ENCODE results near the gene LRRC7.

The LRRC7 gene

GRCh38 chr1:70134148-70134547 lies 566.4 kb downstream of the LRRC7 start:
- TF ChIP-seq NFIC (IDR thresholded peaks at IDR 0.05) (no peak), TAF1 (IDR thresholded peaks at IDR 0.05; ENCODE audit: low read depth) (no peak), CEBPB (IDR thresholded peaks at IDR 0.05) (no peak), YY1 (IDR thresholded peaks at IDR 0.05; ENCODE audit: low read depth) (no peak)

- no peak for TF ChIP-seq FOXM1 (IDR thresholded peaks at IDR 0.05; ENCODE audit: borderline replicate concordance, low read depth)
- no peak for TF ChIP-seq TAF1 (IDR thresholded peaks at IDR 0.05; ENCODE audit: low read depth)
- TF ChIP-seq TCF12 (IDR thresholded peaks at IDR 0.05; ENCODE audit: low read depth) = no peak
- no peak for TF ChIP-seq ZBTB7A (IDR thresholded peaks at IDR 0.05; ENCODE audit: low read depth)
- TF ChIP-seq CREB1 (IDR thresholded peaks at IDR 0.05; ENCODE audit: low read depth) = no peak
- TF ChIP-seq TEAD4 (IDR thresholded peaks at IDR 0.05) = no peak
- TF ChIP-seq USF1 (IDR thresholded peaks at IDR 0.05) = no peak
- TF ChIP-seq RAD21 (IDR thresholded peaks at IDR 0.05; ENCODE audit: low read depth) = no peak
- TF ChIP-seq NFIC (IDR thresholded peaks at IDR 0.05) = no peak
- TF ChIP-seq YY1 (IDR thresholded peaks at IDR 0.05; ENCODE audit: low read depth) = no peak
- TF ChIP-seq CEBPB (IDR thresholded peaks at IDR 0.05) = no peak
- TF ChIP-seq EP300 (IDR thresholded peaks at IDR 0.05; ENCODE audit: borderline replicate concordance) = no peak
- TF ChIP-seq REST (IDR thresholded peaks at IDR 0.05; ENCODE audit: low read depth) = no peak
- no peak for TF ChIP-seq MAX (IDR thresholded peaks at IDR 0.05)
- TF ChIP-seq EGR1 (IDR thresholded peaks at IDR 0.05) = no peak
Measured at GRCh38 chr1:70140343-70140742, 572.6 kb downstream of the LRRC7 start.

- TF ChIP-seq EGR1 (IDR thresholded peaks at IDR 0.05) (no peak), NFIC (IDR thresholded peaks at IDR 0.05) (no peak), TCF12 (IDR thresholded peaks at IDR 0.05; ENCODE audit: low read depth) (no peak), RAD21 (IDR thresholded peaks at IDR 0.05; ENCODE audit: low read depth) (no peak), CEBPB (IDR thresholded peaks at IDR 0.05) (no peak), REST (IDR thresholded peaks at IDR 0.05; ENCODE audit: low read depth) (no peak), TAF1 (IDR thresholded peaks at IDR 0.05; ENCODE audit: low read depth) (no peak), MAX (IDR thresholded peaks at IDR 0.05) (no peak), ZBTB7A (IDR thresholded peaks at IDR 0.05; ENCODE audit: low read depth) (no peak), USF1 (IDR thresholded peaks at IDR 0.05) (no peak), FOXM1 (IDR thresholded peaks at IDR 0.05; ENCODE audit: borderline replicate concordance, low read depth) (no peak), YY1 (IDR thresholded peaks at IDR 0.05; ENCODE audit: low read depth) (no peak), EP300 (IDR thresholded peaks at IDR 0.05; ENCODE audit: borderline replicate concordance) (no peak), CREB1 (IDR thresholded peaks at IDR 0.05; ENCODE audit: low read depth) (no peak), TEAD4 (IDR thresholded peaks at IDR 0.05) (no peak)
Measured at GRCh38 chr1:70140894-70141293, 573.2 kb downstream of the LRRC7 start.

- no peak for TF ChIP-seq RAD21 (IDR thresholded peaks at IDR 0.05; ENCODE audit: low read depth)
- no peak for TF ChIP-seq EP300 (IDR thresholded peaks at IDR 0.05; ENCODE audit: borderline replicate concordance)
- TF ChIP-seq NFIC (IDR thresholded peaks at IDR 0.05) = no peak
- TF ChIP-seq TAF1 (IDR thresholded peaks at IDR 0.05; ENCODE audit: low read depth) = no peak
- TF ChIP-seq REST (IDR thresholded peaks at IDR 0.05; ENCODE audit: low read depth) = no peak
- no peak for TF ChIP-seq CEBPB (IDR thresholded peaks at IDR 0.05)
- no peak for TF ChIP-seq ZBTB7A (IDR thresholded peaks at IDR 0.05; ENCODE audit: low read depth)
- TF ChIP-seq EGR1 (IDR thresholded peaks at IDR 0.05) = no peak
- TF ChIP-seq YY1 (IDR thresholded peaks at IDR 0.05; ENCODE audit: low read depth) = no peak
- no peak for TF ChIP-seq USF1 (IDR thresholded peaks at IDR 0.05)
- TF ChIP-seq TCF12 (IDR thresholded peaks at IDR 0.05; ENCODE audit: low read depth) = no peak
- TF ChIP-seq FOXM1 (IDR thresholded peaks at IDR 0.05; ENCODE audit: borderline replicate concordance, low read depth) = no peak
- no peak for TF ChIP-seq MAX (IDR thresholded peaks at IDR 0.05)
- TF ChIP-seq TEAD4 (IDR thresholded peaks at IDR 0.05) = no peak
- TF ChIP-seq CREB1 (IDR thresholded peaks at IDR 0.05; ENCODE audit: low read depth) = no peak
Measured at GRCh38 chr1:70142075-70142474, 574.4 kb downstream of the LRRC7 start.
